PC-3 (cell line): ENCODE measurements around the gene PLA2G2D. TPM values are rescaled to one million over a fixed set of nuclear protein-coding genes. Genes with fewer than 3 reads are reported as not detected.
A peak's percentile ranks its signal among the peaks of the same experiment; 100 is the strongest.

Source experiments
- ATAC-seq: fragments of 200-7000 bp; cut with Tn5 transposase; 2 replicates; pipeline ENCODE4 v1.9.1; 2020; ENCODE audit warnings: mild to moderate bottlenecking, moderate library complexity
- BruUV-seq: library from RNA; stranded (reverse); fragments of 400-500 nt; replicated peaks from 2 replicates; lab custom pipeline; 2021; lab: Mats Ljungman, UMichigan
- CTCF ChIA-PET: fragments of 300-600 bp; sonication (Branson Sonifier 250); formaldehyde crosslinking; loops from one replicate; lab custom pipeline; 2022; ENCODE audit warnings: antibody characterized with exemption; lab: Charles Lee
- POLR2A ChIA-PET: fragments of 300-600 bp; sonication (Branson Sonifier 250); formaldehyde crosslinking; loops from one replicate; lab custom pipeline; 2022; ENCODE audit warnings: antibody characterized with exemption; ENCODE audit not compliant: unreplicated experiment; lab: Charles Lee
- DNase-seq: peaks from one replicate; pipeline ENCODE4 v3.0.0-alpha.2; 2015
- H2AFZ ChIP-seq: fragments of 300-600 bp; sonication (generic); 2 replicates; pipeline ENCODE4 v1.6.0; 2016; ENCODE audit warnings: antibody characterized with exemption, low read length
- H3F3A ChIP-seq: fragments of 300-600 bp; sonication (generic); one replicate; pipeline ENCODE4 v1.6.0; 2017; ENCODE audit warnings: antibody characterized with exemption, low read length, control low read depth, mild to moderate bottlenecking; ENCODE audit not compliant: unreplicated experiment
- H3K27ac ChIP-seq: fragments of 300-600 bp; sonication (generic); 2 replicates; pipeline ENCODE4 v1.5.1; 2016; ENCODE audit warnings: mild to moderate bottlenecking, low read length
- H3K27me3 ChIP-seq: fragments of 300-600 bp; sonication (generic); 2 replicates; pipeline ENCODE4 v1.6.1; 2016; ENCODE audit warnings: low read length, mixed read lengths
- H3K36me3 ChIP-seq: fragments of 300-600 bp; sonication (generic); 2 replicates; pipeline ENCODE4 v1.6.1; 2016; ENCODE audit warnings: low read depth, mixed run types, low read length, mixed read lengths
- H3K4me1 ChIP-seq: fragments of 300-600 bp; sonication (generic); 2 replicates; pipeline ENCODE4 v1.5.1; 2016; ENCODE audit warnings: low read length; ENCODE audit not compliant: insufficient read depth
- H3K4me2 ChIP-seq: fragments of 300-600 bp; sonication (generic); 2 replicates; pipeline ENCODE4 v1.6.0; 2016; ENCODE audit warnings: low read length
- H3K4me3 ChIP-seq: fragments of 300-600 bp; sonication (generic); 2 replicates; pipeline ENCODE4 v1.5.1; 2016; ENCODE audit warnings: mild to moderate bottlenecking, low read length, mixed read lengths
- H3K79me2 ChIP-seq: fragments of 300-600 bp; sonication (generic); 2 replicates; pipeline ENCODE4 v1.6.1; 2017; ENCODE audit warnings: low read length, mixed read lengths
- H3K9ac ChIP-seq: fragments of 300-600 bp; sonication (generic); 2 replicates; pipeline ENCODE4 v1.6.0; 2016; ENCODE audit warnings: mild to moderate bottlenecking, low read length
- H3K9me2 ChIP-seq: fragments of 300-600 bp; sonication (generic); replicated peaks from 2 replicates; pipeline ENCODE4 v1.6.1; 2016; ENCODE audit warnings: mixed run types, low read length, mixed read lengths
- H3K9me3 ChIP-seq: fragments of 300-600 bp; sonication (generic); 2 replicates; pipeline ENCODE4 v1.6.1; 2016; ENCODE audit warnings: low read length, mixed read lengths
- H4K20me1 ChIP-seq: fragments of 300-600 bp; sonication (generic); 2 replicates; pipeline ENCODE4 v1.6.1; 2016; ENCODE audit warnings: low read length, mixed read lengths
- EZH2 ChIP-seq: fragments of 300-600 bp; sonication (generic); IDR thresholded peaks from one replicate; pipeline ENCODE4 v1.6.1; 2017; ENCODE audit warnings: antibody characterized with exemption, mild to moderate bottlenecking, low read length; ENCODE audit not compliant: unreplicated experiment
- EZH2phosphoT487 ChIP-seq: fragments of 300-600 bp; sonication (generic); IDR thresholded peaks from 2 replicates; pipeline ENCODE4 v1.6.1; 2018; ENCODE audit warnings: mild to moderate bottlenecking, antibody characterized with exemption, low read length, borderline replicate concordance
- intact Hi-C: fragments of 100-400 bp; cut with micrococcal nuclease; formaldehyde crosslinking; loops from 2 replicates; pipeline ENCODE4 v1.9.0; 2023
- total RNA-seq: library from RNA; depleted of rRNA; stranded (reverse); fragments of >200 nt; gene quantifications from 2 replicates; pipeline ENCODE4 v1.2.3, GENCODE V29; 2014; rRNA removed
- TF ChIP-seq, protein P1 (sequence below): fragments of 300-600 bp; sonication (generic); conservative IDR thresholded peaks from 2 replicates; pipeline ENCODE4 v1.5.1; 2017; ENCODE audit warnings: antibody characterized with exemption, low read depth, mild to moderate bottlenecking, low read length

PLA2G2D gene
- total RNA-seq, 1 experiment from 2014 or later: not detected

DNA sequence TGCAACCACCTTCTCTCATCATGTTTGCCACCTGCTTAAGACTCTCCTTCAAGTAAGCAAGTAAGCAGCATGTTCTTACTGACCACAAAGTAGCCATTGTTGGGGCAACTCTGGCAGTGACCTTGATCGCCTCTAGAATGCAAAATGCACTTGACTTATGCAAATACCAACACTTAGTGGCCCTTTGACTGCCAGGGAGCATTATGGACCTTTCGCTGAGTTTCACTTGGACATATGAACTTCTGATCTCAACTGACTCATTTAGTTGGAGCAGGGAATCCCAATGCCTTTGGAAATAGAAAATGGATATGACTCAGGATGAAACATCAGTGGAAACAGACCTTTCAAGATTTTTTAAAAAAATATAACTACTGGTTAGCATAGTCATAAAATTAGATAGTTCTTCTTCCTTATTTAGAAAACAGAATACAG is 55.5 kb downstream of the PLA2G2D start:
- no peaks in the 10 kb centered on the region for H3K9me3 ChIP-seq

More for the DNA sequence above, 55.5 kb downstream of the PLA2G2D start:
- peak; percentile 88 for DNase-seq
- Histone ChIP-seq H2AFZ (no peak overlapping the region), H3K27ac (peak overlapping the region; percentile 56), H3K79me2 (no peaks in the 10 kb centered on the region), H3K9me2 (no peaks in the 10 kb centered on the region), H4K20me1 (no peaks in the 10 kb centered on the region), H3K36me3 (no peaks in the 10 kb centered on the region), H3K4me3 (no peak overlapping the region), H3F3A (peaks cover 3% of the 10 kb centered on the region), H3K9ac (no peak overlapping the region), H3K4me2 (peak overlapping the region; percentile 28), H3K4me1 (peaks cover 19% of the 10 kb centered on the region), H3K27me3 (no peaks in the 10 kb centered on the region)
- no TSS peak for BruUV-seq
- ChIA-PET CTCF (no interaction called here), POLR2A (no interaction called here)
- intact Hi-C loops: loop anchor here (5.0 kb wide), 1 partner anchor 67 kb away; no protein-coding TSS in a partner anchor
- peak; percentile 92 for ATAC-seq
- TF ChIP-seq, protein P1, sequence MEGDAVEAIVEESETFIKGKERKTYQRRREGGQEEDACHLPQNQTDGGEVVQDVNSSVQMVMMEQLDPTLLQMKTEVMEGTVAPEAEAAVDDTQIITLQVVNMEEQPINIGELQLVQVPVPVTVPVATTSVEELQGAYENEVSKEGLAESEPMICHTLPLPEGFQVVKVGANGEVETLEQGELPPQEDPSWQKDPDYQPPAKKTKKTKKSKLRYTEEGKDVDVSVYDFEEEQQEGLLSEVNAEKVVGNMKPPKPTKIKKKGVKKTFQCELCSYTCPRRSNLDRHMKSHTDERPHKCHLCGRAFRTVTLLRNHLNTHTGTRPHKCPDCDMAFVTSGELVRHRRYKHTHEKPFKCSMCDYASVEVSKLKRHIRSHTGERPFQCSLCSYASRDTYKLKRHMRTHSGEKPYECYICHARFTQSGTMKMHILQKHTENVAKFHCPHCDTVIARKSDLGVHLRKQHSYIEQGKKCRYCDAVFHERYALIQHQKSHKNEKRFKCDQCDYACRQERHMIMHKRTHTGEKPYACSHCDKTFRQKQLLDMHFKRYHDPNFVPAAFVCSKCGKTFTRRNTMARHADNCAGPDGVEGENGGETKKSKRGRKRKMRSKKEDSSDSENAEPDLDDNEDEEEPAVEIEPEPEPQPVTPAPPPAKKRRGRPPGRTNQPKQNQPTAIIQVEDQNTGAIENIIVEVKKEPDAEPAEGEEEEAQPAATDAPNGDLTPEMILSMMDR: no peak
- no peak for TF ChIP-seq EZH2phosphoT487
- TF ChIP-seq EZH2: no peak

Other genes with a start within 250 kb of the PLA2G2D start
- gene OTUD3, start 237.1 kb downstream of the PLA2G2D start, total RNA-seq: 9.7 and 9.9 TPM in 2 replicates
- gene PLA2G2E, start 195.9 kb downstream of the PLA2G2D start, total RNA-seq: not detected in 2 replicates
- gene PLA2G2A, start 139.9 kb downstream of the PLA2G2D start, total RNA-seq: not detected in 2 replicates
- not detected in 2 replicates for gene PLA2G5, start 49.3 kb downstream of the PLA2G2D start, total RNA-seq
- 0.18 TPM in 1 of 2 replicates, not detected in the other for gene PLA2G2F, start 19.8 kb upstream of the PLA2G2D start, total RNA-seq
- gene UBXN10, start 66.6 kb upstream of the PLA2G2D start, total RNA-seq: 0.12 TPM in 1 of 2 replicates, not detected in the other
- 0.12 TPM in 1 of 2 replicates, not detected in the other for gene PLA2G2C, start 67.0 kb upstream of the PLA2G2D start, total RNA-seq
- gene VWA5B1, start 171.3 kb upstream of the PLA2G2D start, total RNA-seq: not detected in 2 replicates